ENCODE measurements around the gene DNHD1. TPM values are rescaled to one million over a fixed set of nuclear protein-coding genes. Genes with fewer than 3 reads are reported as not detected.

DNHD1 gene
- total RNA-seq, 1 donor from 2014 or later = 9.3 TPM

DNA sequence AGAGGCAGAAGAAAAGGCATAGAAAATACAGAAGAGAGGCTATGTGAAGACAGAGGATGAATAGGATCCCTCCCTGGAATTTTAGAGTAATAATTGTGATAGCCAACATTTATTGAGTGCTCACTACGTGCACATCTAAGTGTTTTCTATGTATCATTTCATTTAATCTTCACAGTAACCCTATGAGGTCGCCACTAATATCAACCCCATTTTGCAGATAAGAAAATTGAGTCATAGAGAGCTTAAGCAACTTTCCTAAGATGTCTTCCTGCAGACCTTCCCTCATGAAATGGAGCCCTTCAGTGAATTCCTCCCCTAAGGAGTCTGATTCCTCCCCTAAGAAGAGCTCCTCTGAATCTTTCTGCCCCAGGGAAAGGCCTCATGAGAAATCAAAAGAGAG is 68.2 kb downstream of the DNHD1 start:
- Mint-ChIP-seq H3K4me3 (ENCODE audit: unreplicated experiment) (no peak overlapping the region), H3K27ac (ENCODE audit: unreplicated experiment) (no peak overlapping the region), H3K9me3 (ENCODE audit: unreplicated experiment) (peaks cover 1% of the 10 kb centered on the region), H3K36me3 (ENCODE audit: unreplicated experiment) (no peaks in the 10 kb centered on the region), H3K27me3 (ENCODE audit: unreplicated experiment) (peaks cover 9% of the 10 kb centered on the region), H3K4me1 (ENCODE audit: low read depth, unreplicated experiment) (no peaks in the 10 kb centered on the region)
- DNase-seq = no peak
- TF ChIP-seq CTCF (IDR thresholded peaks at IDR 0.05; ENCODE audit: partially characterized antibody, unreplicated experiment) = no peak

- Mint-ChIP-seq H3K4me1 (ENCODE audit: low read depth, unreplicated experiment) (no peaks in the 10 kb centered on the region), H3K27me3 (ENCODE audit: unreplicated experiment) (peaks cover 9% of the 10 kb centered on the region), H3K36me3 (ENCODE audit: unreplicated experiment) (no peaks in the 10 kb centered on the region), H3K27ac (ENCODE audit: unreplicated experiment) (no peak overlapping the region), H3K9me3 (ENCODE audit: unreplicated experiment) (peaks cover 1% of the 10 kb centered on the region), H3K4me3 (ENCODE audit: unreplicated experiment) (no peak overlapping the region)
- no peak for TF ChIP-seq CTCF (IDR thresholded peaks at IDR 0.05; ENCODE audit: partially characterized antibody, unreplicated experiment)
- DNase-seq = no peak
Observed at GRCh38 chr11:6565988-6566703, 69.1 kb downstream of the DNHD1 start.

DNA sequence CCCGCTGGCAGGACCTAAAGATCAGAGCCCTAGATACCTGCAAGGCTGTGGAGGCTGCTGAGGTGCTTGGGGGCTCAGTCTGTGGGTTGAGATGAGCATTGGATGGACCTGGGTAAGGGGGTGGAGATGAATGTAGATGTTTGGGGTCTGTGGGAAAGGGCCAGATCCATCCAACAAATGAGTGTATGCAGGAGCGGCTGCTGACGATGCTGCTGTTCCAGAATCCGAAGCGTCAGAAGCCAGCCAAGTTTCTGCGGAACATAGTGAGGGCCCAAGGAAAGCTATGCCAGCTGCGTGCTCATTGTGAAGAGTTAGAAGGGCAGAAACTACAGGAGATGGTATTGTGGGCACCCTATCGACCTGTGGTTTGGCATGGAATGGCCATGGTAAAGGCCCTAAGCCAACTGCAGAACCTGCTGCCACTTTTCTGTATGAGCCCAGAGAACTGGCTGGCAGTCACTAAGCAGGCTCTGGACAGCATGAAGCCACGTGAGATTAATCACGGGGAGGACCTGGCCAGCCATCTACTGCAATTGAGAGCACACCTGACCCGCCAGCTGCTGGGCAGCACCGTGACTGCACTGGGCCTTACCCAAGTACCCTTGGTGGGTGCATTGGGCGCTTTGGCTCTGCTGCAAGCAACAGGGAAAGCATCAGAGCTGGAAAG is 69.8 kb downstream of the DNHD1 start:
- Mint-ChIP-seq H3K4me1 (ENCODE audit: low read depth, unreplicated experiment) (no peaks in the 10 kb centered on the region), H3K36me3 (ENCODE audit: unreplicated experiment) (no peaks in the 10 kb centered on the region), H3K4me3 (ENCODE audit: unreplicated experiment) (no peak overlapping the region), H3K9me3 (ENCODE audit: unreplicated experiment) (peaks cover 3% of the 10 kb centered on the region), H3K27me3 (ENCODE audit: unreplicated experiment) (peaks cover 9% of the 10 kb centered on the region), H3K27ac (ENCODE audit: unreplicated experiment) (no peak overlapping the region)
- DNase-seq = no peak
- TF ChIP-seq CTCF (IDR thresholded peaks at IDR 0.05; ENCODE audit: partially characterized antibody, unreplicated experiment) = no peak

DNA sequence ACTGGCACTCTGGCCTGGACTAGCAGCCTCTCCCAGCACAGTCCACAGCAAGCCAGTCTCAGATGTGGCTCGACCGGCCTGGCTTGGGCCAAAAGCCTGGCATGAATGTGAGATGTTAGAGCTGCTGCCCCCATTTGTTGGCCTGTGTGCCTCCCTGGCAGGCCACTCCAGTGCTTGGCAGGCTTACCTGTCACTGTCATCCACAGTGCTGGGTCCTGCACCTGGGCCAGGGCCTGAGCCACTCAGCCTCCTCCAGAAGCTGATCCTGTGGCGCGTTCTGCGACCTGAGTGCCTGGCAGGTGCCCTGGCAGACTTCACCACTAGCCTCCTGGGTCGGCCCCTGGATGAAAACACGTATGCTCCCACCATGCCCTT is 70.3 kb downstream of the DNHD1 start:
- Mint-ChIP-seq H3K27me3 (ENCODE audit: unreplicated experiment) (peaks cover 9% of the 10 kb centered on the region), H3K4me1 (ENCODE audit: low read depth, unreplicated experiment) (no peaks in the 10 kb centered on the region), H3K9me3 (ENCODE audit: unreplicated experiment) (peaks cover 6% of the 10 kb centered on the region), H3K36me3 (ENCODE audit: unreplicated experiment) (no peaks in the 10 kb centered on the region), H3K4me3 (ENCODE audit: unreplicated experiment) (no peak overlapping the region), H3K27ac (ENCODE audit: unreplicated experiment) (no peak overlapping the region)
- TF ChIP-seq CTCF (IDR thresholded peaks at IDR 0.05; ENCODE audit: partially characterized antibody, unreplicated experiment) = no peak
- DNase-seq = no peak
